HepG2 (cell line): Measurements from ENCODE around the gene CADM1. TPM values are rescaled to one million over a fixed set of nuclear protein-coding genes. Genes with fewer than 3 reads are reported as not detected.
A peak's percentile ranks its signal among the peaks of the same experiment; 100 is the strongest.

ENCODE experiments used
- ATAC-seq: fragments of 200-7000 bp; cut with Tn5 transposase; 3 replicates; pipeline ENCODE4 v1.9.1; 2020; ENCODE audit warnings: mild to moderate bottlenecking, moderate library complexity
- BruUV-seq: library from RNA; stranded (reverse); fragments of 400-500 nt; replicated peaks from 2 replicates; lab custom pipeline; 2021; lab: Mats Ljungman, UMichigan
- CTCF ChIA-PET: fragments of 300-600 bp; formaldehyde crosslinking; extraction: SDS; loops from one replicate; lab custom pipeline; 2021; ENCODE audit warnings: low total read pairs, inconsistent platforms, low intra/inter-chr PET ratio; lab: Yijun Ruan, JAX
- POLR2A ChIA-PET: fragments of 350-600 bp; sonication (Branson Sonifier 250); formaldehyde crosslinking; loops from one replicate; lab custom pipeline; 2020; ENCODE audit warnings: antibody characterized with exemption, inconsistent platforms; lab: Yijun Ruan, JAX
- DNase-seq: peaks from one replicate; pipeline ENCODE4 v3.0.0-alpha.2; 2015; ENCODE audit warnings: low spot score
- FAIRE-seq: peaks from 3 replicates; lab custom pipeline; 2011; peaks lifted over from hg19 to GRCh38; lab: Jason Lieb, UNC
- H2AFZ ChIP-seq: one replicate; pipeline ENCODE4 v1.6.1; 2011; ENCODE audit warnings: low read length, inconsistent platforms
- H3K27ac ChIP-seq: fragments of 300-600 bp; 3 replicates; pipeline ENCODE4 v1.8.0; 2011; ENCODE audit warnings: mixed run types, mild to moderate bottlenecking, mixed read lengths, low read length, inconsistent platforms; ENCODE audit not compliant: insufficient read depth; ENCODE audit errors: extremely low read length
- H3K27me3 ChIP-seq, 2 experiments: fragments of 200-600 bp in 1 of 2; 2 replicates in 1 of 2; 3 replicates in 1 of 2; pipeline versions ENCODE4 v1.6.0 to v1.8.0; 2011; ENCODE audit warnings: low read length in 2 of 2, mild to moderate bottlenecking in 2 of 2, moderate library complexity in 2 of 2, inconsistent platforms in 1 of 2; ENCODE audit not compliant: insufficient read depth in 2 of 2, control insufficient read depth in 1 of 2
- H3K36me3 ChIP-seq, 2 experiments: fragments of 200-600 bp in 1 of 2; replicated peaks in 1 of 2; 2 replicates in 1 of 2; 3 replicates in 1 of 2; pipeline versions ENCODE4 v1.5.1 to v1.8.0; 2011; ENCODE audit warnings: low read length in 2 of 2, inconsistent platforms in 1 of 2; ENCODE audit not compliant: insufficient read depth in 2 of 2, control insufficient read depth in 1 of 2
- H3K4me1 ChIP-seq: 2 replicates; pipeline ENCODE4 v1.5.1; 2012; ENCODE audit warnings: low read length, inconsistent platforms; ENCODE audit not compliant: insufficient read depth
- H3K4me2 ChIP-seq: 2 replicates; pipeline ENCODE4 v1.6.0; 2011; ENCODE audit warnings: low read depth, low read length, inconsistent platforms
- H3K4me3 ChIP-seq, 3 experiments: fragments of 200-600 bp in 1 of 3; sonication (generic), shearing (Covaris generic) in 1 of 3; replicated peaks in 1 of 3; 2 replicates each; pipeline ENCODE4 v1.5.1; 2011 to 2016; ENCODE audit warnings: low read length in 3 of 3, inconsistent platforms in 2 of 3, low read depth in 2 of 3, mild to moderate bottlenecking in 2 of 3, control low read depth in 1 of 3, mixed read lengths in 1 of 3; ENCODE audit not compliant: insufficient read depth in 1 of 3
- H3K79me2 ChIP-seq: one replicate; pipeline ENCODE4 v1.6.1; 2011; ENCODE audit warnings: low read length, inconsistent platforms; ENCODE audit not compliant: insufficient read depth
- H3K9ac ChIP-seq: 2 replicates; pipeline ENCODE4 v1.6.0; 2011; ENCODE audit warnings: mild to moderate bottlenecking, low read depth, low read length, inconsistent platforms; ENCODE audit not compliant: insufficient read depth
- H3K9me3 ChIP-seq: 2 replicates; pipeline ENCODE4 v1.5.1; 2012; ENCODE audit warnings: mild to moderate bottlenecking, low read length
- H4K20me1 ChIP-seq: 2 replicates; pipeline ENCODE4 v1.6.0; 2011; ENCODE audit warnings: inconsistent platforms, mild to moderate bottlenecking, low read length, moderate library complexity; ENCODE audit not compliant: insufficient read depth
- HNF4A ChIP-seq: sonication (generic); formaldehyde crosslinking; IDR thresholded peaks from 2 replicates; pipeline ENCODE4 v1.4.0; 2020; ENCODE audit warnings: missing genetic modification reagents
- HOXA7 ChIP-seq: sonication (generic); formaldehyde crosslinking; IDR thresholded peaks from 2 replicates; pipeline ENCODE4 v1.8.1; 2022; ENCODE audit warnings: mild to moderate bottlenecking, missing genetic modification reagents, moderate library complexity
- KLF11 ChIP-seq: IDR thresholded peaks from 2 replicates; pipeline ENCODE4 v1.6.1; 2016; ENCODE audit warnings: missing compliant biosample characterization
- MED8 ChIP-seq: sonication (generic); formaldehyde crosslinking; IDR thresholded peaks from 2 replicates; pipeline ENCODE4 v1.8.1; 2023; ENCODE audit warnings: mild to moderate bottlenecking, missing genetic modification reagents; ENCODE audit not compliant: insufficient replicate concordance
- MXI1 ChIP-seq: IDR thresholded peaks from 3 replicates; pipeline ENCODE4 v1.6.1; 2012; ENCODE audit warnings: low read depth, low read length, inconsistent platforms, borderline replicate concordance
- NFATC3 ChIP-seq: sonication (generic); formaldehyde crosslinking; IDR thresholded peaks from 2 replicates; pipeline ENCODE4 v1.5.1; 2020; ENCODE audit warnings: mild to moderate bottlenecking, missing genetic modification reagents
- PRDM10 ChIP-seq: sonication (generic); formaldehyde crosslinking; IDR thresholded peaks from 2 replicates; pipeline ENCODE4 v1.4.0; 2020; ENCODE audit warnings: low read depth, missing genetic modification reagents
- RERE ChIP-seq: IDR thresholded peaks from 2 replicates; pipeline ENCODE4 v1.6.1; 2016; ENCODE audit warnings: low read depth, missing genetic modification reagents, missing compliant biosample characterization
- SRSF4 ChIP-seq: fragments of 200-400 bp; formaldehyde crosslinking; IDR thresholded peaks from one replicate; pipeline ENCODE4 v1.6.1; 2018; ENCODE audit warnings: mild to moderate bottlenecking, low read depth, low read length, moderate library complexity; ENCODE audit not compliant: poor library complexity, severe bottlenecking
- TP53 ChIP-seq: sonication (generic); formaldehyde crosslinking; conservative IDR thresholded peaks from 2 replicates; pipeline ENCODE4 v1.4.0; 2020; ENCODE audit warnings: missing genetic modification reagents
- YY1 ChIP-seq: IDR thresholded peaks from 2 replicates; pipeline ENCODE4 v1.6.1; 2011; ENCODE audit warnings: low read length, low read depth, moderate library complexity, mild to moderate bottlenecking; ENCODE audit not compliant: insufficient read depth, insufficient replicate concordance
- ZNF18 ChIP-seq: sonication (generic); formaldehyde crosslinking; IDR thresholded peaks from 2 replicates; pipeline ENCODE4 v1.8.0; 2022; ENCODE audit warnings: mild to moderate bottlenecking, missing genetic modification reagents; ENCODE audit not compliant: insufficient replicate concordance
- ZNF709 ChIP-seq: sonication (generic); formaldehyde crosslinking; IDR thresholded peaks from 2 replicates; pipeline ENCODE4 v1.5.0; 2020; ENCODE audit warnings: mild to moderate bottlenecking, missing genetic modification reagents
- in situ Hi-C: cut with HindIII; loops from 2 replicates; pipeline ENCODE4 v1.10.0; 2017; ENCODE audit warnings: low pct_unique_long_range_greater_than_20kb; ENCODE audit not compliant: extremely low pct_ligation_motif_present
- intact Hi-C: fragments of 100-400 bp; cut with micrococcal nuclease; formaldehyde crosslinking; loops from one replicate; pipeline ENCODE4 v1.10.0; 2022; ENCODE audit not compliant: unreplicated experiment
- polyA plus RNA-seq, 8 experiments: library from polyadenylated mRNA; depleted of rRNA in 3 of 8; stranded (reverse) in 7 of 8; unstranded in 1 of 8; fragments of >200 nt; fragmentation: Illumina TruSeq in 4 of 8; extraction: Trizol in 4 of 8; gene quantifications; 2 replicates each; pipeline versions ENCODE4 v1.2.1 to v1.2.3, GENCODE V29; 2011 to 2016; ENCODE audit warnings: low read depth in 4 of 8, missing spikeins in 1 of 8, mixed read lengths in 1 of 8; ENCODE audit not compliant: insufficient read depth in 1 of 8
- total RNA-seq, 5 experiments: library from RNA; depleted of rRNA; stranded (reverse); fragments of >200 nt; fragmentation: Illumina TruSeq; extraction: Trizol; gene quantifications; 2 replicates each; pipeline ENCODE4 v1.2.3, GENCODE V29; 2016; ENCODE audit warnings: low read depth in 1 of 5
- TF ChIP-seq, protein P1 (sequence below): sonication (generic); formaldehyde crosslinking; IDR thresholded peaks from 2 replicates; pipeline ENCODE4 v1.8.1; 2023; ENCODE audit warnings: mild to moderate bottlenecking, missing genetic modification reagents

Gene CADM1
- total and polyA plus RNA-seq, 2 of the 13 experiments (the other 11 are each of a cell fraction or from before 2014, with no cell fraction given), result 71.3 to 122 TPM

DNA sequence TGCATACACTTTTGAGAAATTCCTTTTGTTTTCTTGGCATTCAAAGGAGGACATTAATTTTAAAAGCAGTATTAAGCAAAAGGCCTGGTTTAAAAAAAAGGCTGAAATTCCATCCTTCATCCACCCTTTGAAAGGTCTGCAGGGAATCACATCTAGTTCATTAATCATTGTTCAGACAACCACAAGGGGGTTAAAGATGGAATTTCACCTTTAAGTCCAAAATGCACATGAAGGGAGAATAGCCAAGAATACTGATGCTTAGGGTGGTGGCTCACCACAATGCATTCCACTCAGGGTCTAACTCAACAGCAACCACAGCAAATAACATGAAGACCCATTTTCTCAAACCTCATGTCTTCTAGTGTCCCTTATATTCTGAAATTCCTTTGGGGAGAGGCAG lies 256.9 kb downstream of the CADM1 start:
- Histone ChIP-seq H2AFZ (no peak overlapping the region), H3K79me2 (no peaks in the 10 kb centered on the region), H3K4me3 (no peak overlapping the region), H3K4me1 (peaks cover 41% of the 10 kb centered on the region), H3K9ac (no peak overlapping the region), H3K4me2 (peak overlapping the region; percentile 21; the same call in 1 of the 2 replicates), H4K20me1 (0 out of 2 replicates have a peak, but pooled peaks cover 5% of the 10 kb centered on the region), H3K27ac (peak overlapping the region; percentile 48), H3K9me3 (no peaks in the 10 kb centered on the region), H3K27me3 (no peaks in the 10 kb centered on the region), H3K36me3 (no peaks in the 10 kb centered on the region)
- peak; percentile 62 for DNase-seq
- peak; percentile 68 for ATAC-seq
- CTCF ChIA-PET, result no interaction called here
- no TSS peak for BruUV-seq
- in situ Hi-C loops (no loop called here), intact Hi-C loops (no loop called here)
- POLR2A ChIA-PET, result no interaction called here
- no peak for FAIRE-seq
- TF ChIP-seq ZNF709 (no peak), NFATC3 (no peak), MED8 (no peak), MXI1 (no peak), KLF11 (no peak), PRDM10 (no peak), ZNF18 (CRISPR knock-in tag) (no peak), HNF4A (CRISPR knock-in tag) (peak; percentile 52), TP53 (CRISPR knock-in tag) (no peak), RERE (CRISPR knock-in tag) (no peak), SRSF4 (no peak), HOXA7 (CRISPR knock-in tag) (no peak), YY1 (no peak)
- TF ChIP-seq, protein P1, sequence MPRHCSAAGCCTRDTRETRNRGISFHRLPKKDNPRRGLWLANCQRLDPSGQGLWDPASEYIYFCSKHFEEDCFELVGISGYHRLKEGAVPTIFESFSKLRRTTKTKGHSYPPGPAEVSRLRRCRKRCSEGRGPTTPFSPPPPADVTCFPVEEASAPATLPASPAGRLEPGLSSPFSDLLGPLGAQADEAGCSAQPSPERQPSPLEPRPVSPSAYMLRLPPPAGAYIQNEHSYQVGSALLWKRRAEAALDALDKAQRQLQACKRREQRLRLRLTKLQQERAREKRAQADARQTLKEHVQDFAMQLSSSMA (CRISPR knock-in tag), result no peak
